ENCODE results near the gene MSL3. TPM values are rescaled to one million over a fixed set of nuclear protein-coding genes. Genes with fewer than 3 reads are reported as not detected.

MSL3 gene
- polyA plus RNA-seq, 6 donors from 2014 or later: 42.5 to 92.1 (median 79.3) TPM

GRCh38 chrX:11813341-11813740 is 55.3 kb downstream of the MSL3 start:
- H3K4me1 Mint-ChIP-seq: no peaks in the 10 kb centered on the region
- no peak for DNase-seq
- no peak for ATAC-seq (ENCODE audit: low read depth in 2 of 2)
- no peaks in the 10 kb centered on the region for H3K27me3 Mint-ChIP-seq
- no peak overlapping the region for H3K27ac Mint-ChIP-seq
- peaks cover 0 to 4% (median 2%) of the 10 kb centered on the region in 7 donors for H3K9me3 Mint-ChIP-seq
- no peaks in the 10 kb centered on the region for H3K36me3 Mint-ChIP-seq
- no peak overlapping the region for H3K4me3 Mint-ChIP-seq

Other genes starting within 250 kb of the MSL3 start
- gene ARHGAP6, start 92.3 kb upstream of the MSL3 start, polyA plus RNA-seq (ENCODE audit: low read depth in 6 of 6): under 1 TPM in 4 of 6 donors, not detected in 2; 0.05 to 0.12 (median 0.09) TPM